Activated CD8-positive, alpha-beta memory T cell treated with anti-CD3 and anti-CD28 coated beads, Interleukin-2, amount 50 U/mL, for 24 hours (primary cell): Measurements from ENCODE around the gene OSBP2.

Source experiments
- DNase-seq: peaks from one replicate; pipeline ENCODE4 v3.0.0-alpha.2; 2020; ENCODE audit errors: extremely low read depth

Gene OSBP2

DNA sequence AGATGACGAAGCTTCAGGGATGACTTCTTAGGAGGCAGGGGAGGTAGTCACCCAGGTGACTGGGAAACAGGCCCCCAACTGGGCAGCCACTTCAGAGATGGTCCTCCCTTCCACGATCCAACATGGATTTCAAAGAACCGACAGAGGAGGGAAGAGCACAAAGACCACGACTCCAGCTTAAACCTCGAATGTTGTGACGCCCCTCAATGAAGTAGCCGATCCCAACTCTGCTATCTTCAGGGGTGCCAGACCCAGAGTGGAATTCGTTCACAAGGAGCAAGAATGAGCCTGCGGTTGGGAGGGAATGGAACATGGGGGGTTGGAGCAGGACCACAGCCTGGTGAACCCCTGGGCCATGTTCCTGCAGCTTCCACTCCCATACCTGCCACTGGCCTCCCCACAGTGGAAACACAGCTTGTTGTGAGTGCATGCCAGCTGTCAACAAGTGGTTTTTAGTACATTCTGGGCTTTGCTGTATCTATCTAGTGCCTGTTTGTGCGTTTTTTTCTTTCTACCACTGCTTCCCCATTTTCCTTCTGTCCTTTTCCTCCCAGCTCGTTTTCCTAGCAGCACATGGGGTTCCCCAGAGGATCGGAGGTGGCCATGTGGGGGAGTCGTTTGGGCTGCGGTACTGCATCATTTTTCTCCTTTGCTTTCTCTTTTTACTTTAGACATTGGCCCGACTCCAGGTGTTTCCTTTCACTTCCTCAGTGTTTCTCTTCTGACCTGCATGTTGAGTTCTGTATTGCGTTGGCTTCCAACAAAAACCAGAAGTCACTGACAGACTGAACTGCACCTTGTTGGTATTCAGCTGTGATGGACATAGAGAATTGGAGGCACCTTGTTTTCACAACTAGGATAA, 208.1 kb downstream of the OSBP2 start:
- DNase-seq = no peak

- DNase-seq = no peak
These were observed 209.3 kb downstream of the OSBP2 start for GRCh38 chr22:30903876-30904460.

DNA sequence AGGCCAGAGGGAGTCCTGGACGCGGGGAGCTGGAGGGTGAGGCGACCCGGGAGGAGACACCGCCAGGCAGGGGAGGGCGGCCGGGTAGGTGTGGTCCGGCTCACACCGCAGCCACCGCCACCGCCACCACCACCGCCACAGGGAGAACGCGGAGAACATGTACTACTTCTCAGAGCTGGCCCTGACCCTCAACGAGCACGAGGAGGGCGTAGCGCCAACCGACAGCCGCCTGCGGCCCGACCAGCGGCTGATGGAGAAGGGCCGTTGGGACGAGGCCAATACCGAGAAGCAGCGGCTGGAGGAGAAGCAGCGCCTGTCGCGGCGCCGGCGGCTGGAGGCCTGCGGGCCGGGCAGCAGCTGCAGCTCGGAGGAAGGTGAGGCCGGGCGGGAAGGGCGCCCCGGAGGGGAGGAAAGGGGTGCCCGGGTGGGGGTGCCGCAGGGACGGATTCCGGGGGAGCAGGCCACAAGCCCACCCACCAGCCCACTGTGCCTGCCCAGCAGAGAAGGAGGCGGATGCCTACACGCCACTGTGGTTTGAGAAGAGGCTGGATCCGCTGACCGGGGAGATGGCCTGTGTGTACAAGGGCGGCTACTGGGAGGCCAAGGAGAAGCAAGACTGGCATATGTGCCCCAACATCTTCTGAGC, 211.1 kb downstream of the OSBP2 start:
- DNase-seq = no peak

DNA sequence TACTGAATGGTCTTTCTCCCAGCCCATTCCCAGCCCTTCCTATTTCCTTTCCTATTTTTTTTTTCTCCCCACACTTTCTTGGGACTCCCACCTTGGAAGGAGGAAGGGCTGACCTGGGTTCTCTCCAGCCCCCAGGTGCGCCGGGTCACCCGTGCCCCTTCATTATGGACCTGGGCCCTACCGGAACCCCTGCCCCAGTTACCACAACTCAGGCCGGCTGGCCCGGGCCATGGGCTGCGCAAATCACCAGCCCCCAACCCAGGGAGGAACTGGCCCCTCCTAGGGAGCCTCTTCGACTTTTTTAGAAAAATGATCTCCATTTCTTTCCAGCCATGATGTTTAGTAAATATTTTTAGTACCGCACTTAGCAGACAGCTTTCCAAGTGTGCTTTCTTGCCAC, 211.7 kb downstream of the OSBP2 start:
- DNase-seq = no peak

DNA sequence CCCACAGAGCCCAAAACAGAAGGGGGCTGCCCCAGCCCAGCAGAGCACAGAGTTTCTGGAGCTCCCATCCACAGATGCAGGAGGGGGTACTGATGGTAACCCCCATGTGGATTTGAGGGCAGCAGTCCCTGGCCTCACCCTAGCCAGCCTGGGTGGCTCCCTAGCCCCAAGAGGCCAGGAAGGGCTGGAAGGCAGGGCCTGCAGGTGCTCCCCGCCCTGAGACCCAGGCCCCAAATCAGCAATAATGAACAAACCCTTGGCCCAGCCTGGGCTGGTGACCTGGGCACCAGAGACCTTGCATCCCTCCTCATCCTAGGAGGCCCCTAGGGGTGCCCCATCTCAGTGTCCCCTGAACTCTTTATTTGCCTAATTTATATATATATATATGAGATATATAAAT, 212.3 kb downstream of the OSBP2 start:
- DNase-seq = no peak

DNA sequence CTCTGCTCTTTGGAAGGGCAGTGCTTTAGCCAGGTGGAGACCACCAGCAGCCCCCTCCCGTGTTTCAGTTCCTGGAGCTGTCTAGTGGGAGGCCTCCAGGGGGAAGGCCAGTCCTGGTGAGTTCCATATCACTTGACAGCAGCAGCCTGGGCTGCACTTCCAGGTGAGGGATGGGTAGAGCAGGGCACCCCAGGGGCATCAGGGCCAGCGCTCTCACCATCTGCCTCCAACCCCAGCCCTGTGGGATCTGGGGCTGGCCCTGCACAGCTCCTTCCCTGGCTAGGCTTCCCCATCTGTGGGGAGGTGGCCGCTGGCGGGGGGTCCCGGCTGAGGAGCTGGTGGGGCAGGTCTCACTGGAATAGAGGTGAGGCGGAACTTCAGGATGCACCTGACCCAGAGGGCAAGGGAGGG, 213.4 kb downstream of the OSBP2 start:
- DNase-seq = no peak

GRCh38 chr22:30909306-30909705, 214.6 kb downstream of the OSBP2 start:
- DNase-seq = no peak

DNA sequence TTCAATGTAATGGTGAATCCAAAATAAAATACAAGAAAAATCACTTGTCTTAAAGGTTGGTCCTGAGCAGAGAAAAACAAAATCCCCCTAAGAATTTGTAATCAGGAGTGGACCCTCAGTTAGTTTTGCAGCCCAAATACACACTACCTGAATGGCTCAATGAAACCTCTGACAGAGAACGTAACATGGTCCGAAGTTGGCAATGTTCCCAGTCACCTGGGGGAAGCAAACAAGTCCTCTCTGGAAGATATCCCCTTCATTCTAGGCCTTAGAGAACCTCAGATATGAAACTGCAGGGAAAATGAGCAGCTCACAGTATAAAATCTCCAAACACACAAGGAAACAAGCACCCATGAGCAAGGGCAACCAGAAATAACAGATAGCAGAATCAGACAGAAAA, 215.7 kb downstream of the OSBP2 start:
- DNase-seq = no peak

DNA sequence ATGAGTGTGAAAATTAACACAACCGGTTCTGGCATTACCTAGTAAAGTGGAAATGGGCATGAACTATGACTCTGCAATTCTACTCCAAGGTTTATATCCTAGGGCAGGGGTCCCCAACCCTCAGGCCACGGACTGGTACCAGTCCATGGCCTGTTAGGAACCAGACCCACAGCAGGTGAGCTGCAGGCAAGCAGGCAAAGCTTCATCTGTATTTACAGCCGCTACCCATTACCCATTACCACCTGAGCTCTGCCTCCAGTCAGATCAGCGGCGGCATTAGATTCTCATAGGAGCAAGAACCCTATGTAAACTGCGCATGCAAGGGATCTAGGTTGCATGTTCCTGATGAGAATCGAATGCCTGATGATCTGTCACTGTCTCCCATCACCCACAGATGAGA, 224.1 kb downstream of the OSBP2 start:
- no peak for DNase-seq

DNA sequence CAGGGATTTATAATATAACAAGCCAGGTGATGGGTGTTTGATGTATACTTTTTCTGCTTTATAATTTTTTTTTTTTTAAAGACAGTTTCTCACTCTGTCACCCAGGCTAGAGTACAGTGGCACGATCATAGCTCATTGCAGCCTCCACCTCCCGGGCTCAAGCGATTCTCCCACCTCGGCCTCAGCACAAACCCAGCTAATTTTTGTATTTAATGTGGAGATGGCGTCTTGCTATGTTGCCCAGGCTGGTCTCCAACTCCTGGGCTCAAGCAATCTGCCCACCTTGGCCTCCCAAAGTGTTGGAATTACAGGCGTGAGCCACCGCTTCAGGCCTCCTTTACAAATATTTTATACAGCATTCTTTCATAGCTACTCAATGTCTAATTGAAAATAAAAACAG, 225.3 kb downstream of the OSBP2 start:
- DNase-seq = no peak

GRCh38 chr22:30920407-30920806, 225.7 kb downstream of the OSBP2 start:
- DNase-seq = peak; percentile 63

GRCh38 chr22:30921108-30921507, 226.4 kb downstream of the OSBP2 start:
- no peak for DNase-seq

DNA sequence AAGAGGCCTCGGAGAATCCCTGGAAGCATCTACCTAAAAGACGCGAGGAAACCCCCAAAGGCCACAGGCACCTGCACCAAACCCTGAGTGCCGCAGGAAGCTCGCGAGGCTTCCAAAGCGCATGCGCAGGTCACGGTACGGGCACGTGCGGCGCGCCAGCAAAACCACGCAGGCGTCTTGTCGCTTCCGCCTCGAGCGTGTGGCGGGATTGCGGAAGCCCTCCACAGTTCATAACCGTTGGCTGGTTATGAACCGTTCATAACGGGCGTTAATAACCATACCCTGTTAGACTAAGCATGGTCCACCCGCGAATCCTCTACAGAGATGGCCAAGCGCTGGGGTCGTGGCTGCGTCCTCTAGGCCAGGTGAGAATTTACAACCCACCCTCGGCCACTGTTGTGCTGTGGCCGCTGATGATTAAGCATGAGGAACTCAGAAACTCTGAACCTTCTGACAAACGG, 227.5 kb downstream of the OSBP2 start:
- DNase-seq = peak; percentile 66

DNA sequence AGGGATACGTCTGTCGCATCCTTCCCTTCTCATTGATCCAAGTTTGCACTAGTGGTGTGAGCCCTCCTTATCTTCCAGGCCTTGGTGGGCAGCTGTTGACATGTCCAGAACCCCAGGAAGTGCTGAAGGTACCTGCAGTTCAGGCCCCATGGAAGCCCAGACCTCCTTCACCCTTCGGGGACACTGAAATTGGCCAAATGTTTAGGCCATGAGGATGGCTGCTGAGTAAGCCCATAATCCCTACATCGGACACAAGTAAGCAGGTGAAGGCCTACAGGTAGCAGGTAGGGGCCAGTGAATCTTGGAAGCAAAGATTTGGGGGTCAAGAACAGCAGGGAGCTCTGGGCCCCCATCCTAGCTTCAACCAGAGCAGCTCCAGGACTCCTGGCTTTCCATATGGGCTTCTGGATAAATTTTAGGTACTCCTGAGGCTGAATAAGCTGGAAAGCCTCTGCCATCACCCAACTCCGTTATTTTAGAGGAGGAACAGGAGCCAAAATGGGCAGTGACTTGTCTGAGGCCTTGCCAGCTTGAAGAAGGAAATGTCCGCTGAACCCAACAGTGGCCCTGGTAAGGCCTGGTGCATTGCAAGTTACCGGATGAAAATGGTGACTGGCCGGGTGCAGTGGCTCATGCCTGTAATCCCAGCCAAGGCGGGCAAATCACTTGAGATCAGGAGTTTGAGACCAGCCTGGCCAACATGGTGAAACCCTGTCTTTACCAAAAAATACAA, 228.7 kb downstream of the OSBP2 start:
- DNase-seq = no peak

GRCh38 chr22:30925667-30926066, 231.0 kb downstream of the OSBP2 start:
- DNase-seq = no peak

DNA sequence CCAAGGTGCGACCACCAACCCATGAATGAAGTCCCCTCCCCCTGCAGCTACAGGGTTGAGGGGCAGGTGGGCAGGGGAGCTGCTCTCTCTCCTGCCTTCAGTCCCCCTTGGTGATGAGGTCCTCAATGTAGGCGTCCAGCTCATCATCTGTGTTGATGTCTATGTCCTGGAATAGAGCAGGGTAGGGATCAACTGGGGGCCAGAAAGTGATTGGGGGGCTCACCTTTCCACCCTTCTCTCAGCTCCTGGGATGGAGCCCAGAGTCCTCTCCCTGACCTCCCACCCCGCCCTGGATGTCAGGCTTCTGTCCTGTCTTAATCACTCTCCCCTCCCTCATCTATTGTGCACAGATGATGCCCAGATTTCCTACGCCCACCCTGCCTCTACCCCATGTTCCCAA, 232.0 kb downstream of the OSBP2 start:
- DNase-seq = no peak

DNA sequence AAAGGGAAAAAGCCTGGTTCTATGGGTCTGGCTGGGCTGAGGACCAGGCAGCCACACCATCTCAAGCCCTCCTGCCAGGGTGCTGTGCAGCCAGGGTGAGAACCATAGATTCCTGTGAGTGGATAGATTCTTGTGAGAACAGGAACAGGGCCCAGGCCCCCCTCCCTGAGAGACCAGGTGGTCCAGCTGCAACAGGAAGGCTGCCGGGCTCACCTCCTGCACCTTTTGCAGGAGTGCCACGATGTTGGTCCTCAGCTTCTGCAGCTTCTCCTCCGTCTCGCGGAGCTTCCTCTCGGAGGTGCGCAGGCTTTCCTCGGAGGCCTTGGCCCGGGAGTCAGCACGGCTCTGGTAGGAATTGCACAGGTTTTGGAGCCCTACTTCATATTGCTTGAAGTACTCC, 233.1 kb downstream of the OSBP2 start:
- DNase-seq = no peak

DNA sequence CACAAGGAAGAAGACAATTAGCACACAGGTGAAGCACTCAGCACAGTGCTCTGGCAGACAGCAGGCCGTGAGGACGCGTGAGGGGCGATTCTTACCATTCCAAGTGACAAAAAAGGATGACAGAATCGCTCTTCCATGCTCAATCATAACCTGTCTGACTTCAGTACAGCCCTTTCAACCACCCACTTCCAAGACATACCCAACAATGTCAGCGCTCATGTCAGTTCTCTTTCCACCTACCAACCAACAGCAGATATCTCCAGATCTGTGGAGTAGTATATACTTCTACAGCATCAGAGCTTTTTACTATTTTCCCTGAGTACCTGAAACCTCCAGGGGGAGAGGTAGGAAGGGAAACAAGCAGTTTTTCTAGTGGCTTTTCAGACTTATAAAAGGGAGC, 233.7 kb downstream of the OSBP2 start:
- no peak for DNase-seq

DNA sequence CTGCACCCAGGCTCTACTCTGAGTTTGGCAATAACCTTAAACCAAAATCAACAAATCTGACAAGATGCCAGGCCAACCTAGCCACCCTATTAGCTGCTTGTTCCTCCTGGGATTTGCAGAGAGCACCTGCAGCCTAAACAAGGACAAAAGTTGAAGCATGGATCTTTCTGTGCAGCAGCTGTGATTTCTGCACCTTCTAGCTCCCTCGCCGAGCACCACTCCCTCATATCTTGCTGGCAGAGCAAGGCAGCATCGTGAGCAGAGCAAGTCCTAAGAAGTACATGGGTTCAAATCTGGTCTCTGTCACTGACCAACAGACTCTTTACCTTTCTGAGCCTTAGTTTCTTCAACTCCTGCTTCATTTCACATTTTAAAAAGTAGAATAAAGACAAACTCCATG, 235.6 kb downstream of the OSBP2 start:
- no peak for DNase-seq

- DNase-seq = no peak
These were observed 237.0 kb downstream of the OSBP2 start for GRCh38 chr22:30931541-30932300.

- DNase-seq = no peak
These were observed 238.0 kb downstream of the OSBP2 start for GRCh38 chr22:30932661-30933060.

DNA sequence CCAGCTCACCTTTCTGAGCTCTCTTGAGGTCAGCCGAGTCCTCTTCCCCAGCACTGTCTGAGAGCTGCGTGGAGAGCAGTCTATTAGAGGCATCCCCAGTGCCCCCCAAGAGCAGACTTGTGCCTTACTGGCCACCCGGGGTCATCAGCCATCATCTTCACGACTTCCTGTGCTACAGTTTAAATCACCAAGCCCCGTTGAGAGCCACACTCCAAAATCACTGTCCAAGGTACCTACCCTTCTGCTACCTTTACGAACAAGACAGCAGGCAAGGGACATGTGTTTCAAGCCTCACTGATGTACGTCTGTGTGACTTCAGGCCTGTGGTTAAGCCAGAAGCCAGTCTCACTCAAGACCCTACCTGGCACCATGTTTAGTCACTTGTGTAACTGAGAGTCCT, 238.8 kb downstream of the OSBP2 start:
- DNase-seq = no peak
